OCI-LY7 (cell line): Measurements from ENCODE around the gene BLM.

Source experiments
- EZH2phosphoT487 ChIP-seq: fragments of 200-600 bp; sonication (generic); IDR thresholded peaks from 2 replicates; pipeline ENCODE4 v1.6.1; 2018; ENCODE audit warnings: low read depth, borderline replicate concordance, mild to moderate bottlenecking, mixed run types, antibody characterized with exemption, low read length, moderate library complexity, mixed read lengths
- TF ChIP-seq, protein P1 (sequence below): fragments of 200-600 bp; sonication (generic); conservative IDR thresholded peaks from 2 replicates; pipeline ENCODE4 v1.5.1; 2014; ENCODE audit warnings: mild to moderate bottlenecking, antibody characterized with exemption, low read length, moderate library complexity, mixed read lengths

DNA sequence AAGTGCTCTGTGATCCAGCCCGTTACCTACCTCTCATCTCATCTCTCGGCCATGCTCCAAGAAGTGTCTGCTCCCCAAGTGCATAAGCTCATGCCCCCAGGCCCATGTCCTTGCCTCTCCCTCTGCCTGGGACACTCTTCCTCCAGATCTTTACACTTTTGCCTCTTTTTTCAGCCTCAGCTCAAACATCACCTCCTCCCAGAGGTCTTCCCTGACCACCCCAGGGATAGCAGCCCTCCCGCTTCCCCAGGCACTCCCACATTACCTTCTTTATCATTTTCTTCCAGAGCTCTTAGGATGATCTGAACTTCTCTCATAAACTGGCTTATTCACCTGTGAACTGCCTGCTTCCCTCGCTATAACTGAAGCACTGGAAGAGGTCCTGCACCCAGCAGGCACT, 148.6 kb downstream of the BLM start:
- TF ChIP-seq, protein P1, sequence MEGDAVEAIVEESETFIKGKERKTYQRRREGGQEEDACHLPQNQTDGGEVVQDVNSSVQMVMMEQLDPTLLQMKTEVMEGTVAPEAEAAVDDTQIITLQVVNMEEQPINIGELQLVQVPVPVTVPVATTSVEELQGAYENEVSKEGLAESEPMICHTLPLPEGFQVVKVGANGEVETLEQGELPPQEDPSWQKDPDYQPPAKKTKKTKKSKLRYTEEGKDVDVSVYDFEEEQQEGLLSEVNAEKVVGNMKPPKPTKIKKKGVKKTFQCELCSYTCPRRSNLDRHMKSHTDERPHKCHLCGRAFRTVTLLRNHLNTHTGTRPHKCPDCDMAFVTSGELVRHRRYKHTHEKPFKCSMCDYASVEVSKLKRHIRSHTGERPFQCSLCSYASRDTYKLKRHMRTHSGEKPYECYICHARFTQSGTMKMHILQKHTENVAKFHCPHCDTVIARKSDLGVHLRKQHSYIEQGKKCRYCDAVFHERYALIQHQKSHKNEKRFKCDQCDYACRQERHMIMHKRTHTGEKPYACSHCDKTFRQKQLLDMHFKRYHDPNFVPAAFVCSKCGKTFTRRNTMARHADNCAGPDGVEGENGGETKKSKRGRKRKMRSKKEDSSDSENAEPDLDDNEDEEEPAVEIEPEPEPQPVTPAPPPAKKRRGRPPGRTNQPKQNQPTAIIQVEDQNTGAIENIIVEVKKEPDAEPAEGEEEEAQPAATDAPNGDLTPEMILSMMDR, result no peak
- no peak for TF ChIP-seq EZH2phosphoT487
